SK-N-SH (cell line): ENCODE results near the gene RGS9. TPM values are rescaled to one million over a fixed set of nuclear protein-coding genes. Genes with fewer than 3 reads are reported as not detected.
"Not testable (repeated sequence)": the region's sequence is repeated elsewhere in the genome, so short reads cannot be mapped to it uniquely, and the experiment has no call there.

Experiments used
- CTCF ChIA-PET: fragments of 300-600, 350-600 bp; formaldehyde crosslinking; extraction: SDS; loops from one replicate; lab custom pipeline; 2021; lab: Yijun Ruan, JAX
- POLR2A ChIA-PET: fragments of 350-600 bp; sonication (Branson Sonifier 250); formaldehyde crosslinking; extraction: SDS; loops from one replicate; lab custom pipeline; 2020; ENCODE audit warnings: antibody characterized with exemption, inconsistent platforms; lab: Yijun Ruan, JAX
- DNase-seq: peaks from one replicate; pipeline ENCODE4 v3.0.0; 2012
- H2AFZ ChIP-seq: fragments of 200-600 bp; sonication (generic); 2 replicates; pipeline ENCODE4 v1.8.1; 2016; ENCODE audit warnings: antibody characterized with exemption, mild to moderate bottlenecking, low read depth
- H3F3A ChIP-seq: fragments of 200-600 bp; sonication (generic); replicated peaks from 2 replicates; pipeline ENCODE3; 2016; ENCODE audit warnings: antibody characterized with exemption, mild to moderate bottlenecking; ENCODE audit not compliant: insufficient read depth
- H3K27ac ChIP-seq, 2 experiments: fragments of 200-500 bp in 1 of 2; fragments of 200-600 bp in 1 of 2; sonication (Bioruptor generic) in 1 of 2; sonication (generic), shearing (Covaris generic) in 1 of 2; 2 replicates each; pipeline versions ENCODE4 v1.5.1 to v1.6.1; 2014 to 2016; ENCODE audit warnings: low read depth in 2 of 2, inconsistent platforms in 1 of 2, low read length in 1 of 2, mild to moderate bottlenecking in 1 of 2, mixed read lengths in 1 of 2
- H3K27me3 ChIP-seq: fragments of 200-600 bp; sonication (generic), shearing (Covaris generic); 2 replicates; pipeline ENCODE4 v1.6.1; 2016; ENCODE audit warnings: mixed run types; ENCODE audit not compliant: insufficient read depth
- H3K36me3 ChIP-seq, 2 experiments: fragments of 200-500 bp in 1 of 2; fragments of 200-600 bp in 1 of 2; sonication (Bioruptor generic) in 1 of 2; sonication (generic) in 1 of 2; replicated peaks in 1 of 2; 2 replicates each; pipeline versions ENCODE3 to v1.5.1; 2014 to 2016; ENCODE audit warnings: low read length in 1 of 2, mild to moderate bottlenecking in 1 of 2; ENCODE audit not compliant: insufficient read depth in 2 of 2, control insufficient read depth in 1 of 2
- H3K4me1 ChIP-seq, 2 experiments: fragments of 200-500 bp in 1 of 2; fragments of 200-600 bp in 1 of 2; sonication (Bioruptor generic) in 1 of 2; sonication (generic), shearing (Covaris generic) in 1 of 2; 2 replicates each; pipeline versions ENCODE4 v1.5.1 to v1.6.1; 2014 to 2016; ENCODE audit warnings: low read depth in 1 of 2, low read length in 1 of 2, mixed run types in 1 of 2; ENCODE audit not compliant: insufficient read depth in 2 of 2, control insufficient read depth in 1 of 2
- H3K4me2 ChIP-seq: fragments of 200-600 bp; sonication (generic), shearing (Covaris generic); 2 replicates; pipeline ENCODE4 v1.6.1; 2017; ENCODE audit warnings: mixed run types
- H3K4me3 ChIP-seq, 2 experiments: fragments of 200-500 bp in 1 of 2; fragments of 200-600 bp in 1 of 2; sonication (Bioruptor generic) in 1 of 2; sonication (generic), shearing (Covaris generic) in 1 of 2; 2 replicates each; pipeline versions ENCODE4 v1.5.1 to v1.8.1; 2014 to 2016; ENCODE audit warnings: low read depth in 2 of 2, inconsistent platforms in 1 of 2, low read length in 1 of 2, mild to moderate bottlenecking in 1 of 2, mixed read lengths in 1 of 2, moderate library complexity in 1 of 2
- H3K79me2 ChIP-seq: fragments of 200-600 bp; sonication (generic); 2 replicates; pipeline ENCODE4 v1.8.1; 2017; ENCODE audit warnings: mild to moderate bottlenecking; ENCODE audit not compliant: insufficient read depth
- H3K9ac ChIP-seq: fragments of 200-600 bp; sonication (generic); 2 replicates; pipeline ENCODE4 v1.6.1; 2017; ENCODE audit warnings: mixed run types
- H3K9me2 ChIP-seq: fragments of 200-600 bp; sonication (generic); 2 replicates; pipeline ENCODE4 v1.6.1; 2017; ENCODE audit warnings: mixed run types
- H3K9me3 ChIP-seq: fragments of 200-600 bp; sonication (generic); 2 replicates; pipeline ENCODE4 v1.6.1; 2017; ENCODE audit warnings: mixed run types, mild to moderate bottlenecking, moderate library complexity
- H4K20me1 ChIP-seq: fragments of 200-600 bp; sonication (generic); 2 replicates; pipeline ENCODE4 v1.6.1; 2017; ENCODE audit warnings: mild to moderate bottlenecking, mixed run types; ENCODE audit not compliant: insufficient read depth
- EZH2phosphoT487 ChIP-seq: fragments of 200-600 bp; sonication (generic); IDR thresholded peaks from 2 replicates; pipeline ENCODE4 v1.6.1; 2017; ENCODE audit warnings: low read depth, mixed run types, mild to moderate bottlenecking, antibody characterized with exemption, moderate library complexity, borderline replicate concordance
- FOSL2 ChIP-seq: IDR thresholded peaks from 2 replicates; pipeline ENCODE4 v1.4.0; 2012; ENCODE audit warnings: low read depth, mild to moderate bottlenecking, moderate library complexity, borderline replicate concordance
- FOXJ3 ChIP-seq: sonication (generic); formaldehyde crosslinking; IDR thresholded peaks from 2 replicates; pipeline ENCODE4 v1.5.1; 2020; ENCODE audit warnings: mild to moderate bottlenecking, missing genetic modification reagents
- GABPA ChIP-seq: IDR thresholded peaks from 2 replicates; pipeline ENCODE4 v1.4.0; 2012; ENCODE audit warnings: low read depth, mild to moderate bottlenecking
- NFIC ChIP-seq: IDR thresholded peaks from 2 replicates; pipeline ENCODE4 v1.4.0; 2012; ENCODE audit warnings: borderline replicate concordance
- NRF1 ChIP-seq: IDR thresholded peaks from 2 replicates; pipeline ENCODE4 v1.6.1; 2012; ENCODE audit warnings: low read depth, mild to moderate bottlenecking, low read length
- PBX3 ChIP-seq: IDR thresholded peaks from 2 replicates; pipeline ENCODE4; 2012
- RCOR1 ChIP-seq: fragments of 150-350 bp; IDR thresholded peaks from 2 replicates; pipeline ENCODE4 v1.6.1; 2017; ENCODE audit warnings: antibody characterized with exemption, low read length
- REST ChIP-seq: IDR thresholded peaks from 2 replicates; pipeline ENCODE4 v1.6.1; 2012; ENCODE audit warnings: mild to moderate bottlenecking, low read depth, low read length, moderate library complexity
- RXRA ChIP-seq: IDR thresholded peaks from 2 replicates; pipeline ENCODE4 v1.4.0; 2012; ENCODE audit warnings: low read depth, mild to moderate bottlenecking, borderline replicate concordance
- USF1 ChIP-seq: IDR thresholded peaks from 2 replicates; pipeline ENCODE4 v1.4.0; 2012; ENCODE audit warnings: low read depth, borderline replicate concordance
- YY1 ChIP-seq: IDR thresholded peaks from 2 replicates; pipeline ENCODE4 v1.4.0; 2012; ENCODE audit warnings: low read depth, mild to moderate bottlenecking
- WGBS: methylation state at CpG from one replicate; pipeline ENCODE4 v1.1.6; 2017; ENCODE audit warnings: low lambda C conversion rate; 5-methylcytosine and 5-hydroxymethylcytosine counted together
- polyA plus RNA-seq, 3 experiments: library from polyadenylated mRNA; depleted of rRNA; stranded (reverse); fragments of >200 nt; gene quantifications; 2 replicates each; pipeline ENCODE4 v1.2.3, GENCODE V29; 2012

RGS9 gene
- polyA plus RNA-seq, 1 of the 3 experiments (the other 2 are of a cell fraction): 1.4 TPM

- ChIA-PET POLR2A (no interaction called here), CTCF (interaction anchor here (1.3 to 2.6 kb wide), 3 partner anchors 10 to 26 kb away, joined by 4 to 19 read pairs (median 6); no protein-coding TSS in a partner anchor)
- no peaks in the 10 kb centered on the region for H3K36me3 ChIP-seq
- peaks cover 0 to 6% of the 10 kb centered on the region in 2 experiments; a peak in 1 of 4 replicates for H3K4me1 ChIP-seq
- no peak overlapping the region for H3K4me2 ChIP-seq
- H3K27me3 ChIP-seq: no peaks in the 10 kb centered on the region
- no peak for DNase-seq
- H3K9ac ChIP-seq: no peak overlapping the region
- no peaks in the 10 kb centered on the region for H3K9me2 ChIP-seq
- H3K79me2 ChIP-seq: no peaks in the 10 kb centered on the region
- no peak overlapping the region for H3K4me3 ChIP-seq
- WGBS: 64% methylated on average over 2 of the region's 2 CpGs
- TF ChIP-seq NRF1 (no peak), RXRA (no peak), GABPA (no peak), EZH2phosphoT487 (no peak), NFIC (no peak)
- no peak overlapping the region for H2AFZ ChIP-seq
- H4K20me1 ChIP-seq: 0 out of 2 replicates have a peak, but pooled peaks cover 3% of the 10 kb centered on the region
- no peak overlapping the region for H3K27ac ChIP-seq
- H3K9me3 ChIP-seq: no peaks in the 10 kb centered on the region
- H3F3A ChIP-seq: peaks cover 14% of the 10 kb centered on the region
Measured at GRCh38 chr17:65109990-65110680, 27.0 kb upstream of the RGS9 start.

- no peak overlapping the region for H2AFZ ChIP-seq
- CTCF ChIA-PET: interaction anchor here (0.5 to 1.8 kb wide), 4 partner anchors 14 to 83 kb away, joined by 3 to 6 read pairs (median 4); partner anchors contain the start of gene RGS9
- H3K4me2 ChIP-seq: no peak overlapping the region
- no peaks in the 10 kb centered on the region for H3K9me3 ChIP-seq
- no peak overlapping the region for H3K4me3 ChIP-seq
- no peaks in the 10 kb centered on the region for H3F3A ChIP-seq
- H3K9ac ChIP-seq: no peak overlapping the region
- no peaks in the 10 kb centered on the region for H4K20me1 ChIP-seq
- H3K27ac ChIP-seq: no peak overlapping the region
- H3K9me2 ChIP-seq: no peaks in the 10 kb centered on the region
- no peaks in the 10 kb centered on the region for H3K27me3 ChIP-seq
- H3K4me1 ChIP-seq: no peaks in the 10 kb centered on the region
- TF ChIP-seq PBX3 (no peak), REST (no peak), FOSL2 (no peak), YY1 (no peak), RCOR1 (no peak), USF1 (no peak), FOXJ3 (CRISPR knock-in tag) (no peak)
- POLR2A ChIA-PET: no interaction called here
- no peak for DNase-seq
- WGBS: 46% methylated on average over 3 of the region's 3 CpGs
- H3K36me3 ChIP-seq: no peaks in the 10 kb centered on the region
- H3K79me2 ChIP-seq: no peaks in the 10 kb centered on the region
Measured at GRCh38 chr17:65115839-65116238, 21.3 kb upstream of the RGS9 start.

GRCh38 chr17:65116515-65116914 lies 20.7 kb upstream of the RGS9 start:
- H4K20me1 ChIP-seq, H3K9ac ChIP-seq, H3K79me2 ChIP-seq, H3F3A ChIP-seq, H3K27ac ChIP-seq, H3K27me3 ChIP-seq, H3K4me1 ChIP-seq, H2AFZ ChIP-seq, H3K9me2 ChIP-seq, H3K9me3 ChIP-seq, H3K36me3 ChIP-seq, DNase-seq, POLR2A ChIA-PET, H3K4me2 ChIP-seq, H3K4me3 ChIP-seq: not testable (repeated sequence)
- CTCF ChIA-PET: interaction anchor here (0.5 to 1.8 kb wide), 3 partner anchors 9 to 82 kb away, joined by 3 to 11 read pairs (median 6); no protein-coding TSS in a partner anchor
- WGBS: 34% methylated on average over 5 of the region's 5 CpGs
